Right lobe of liver (tissue), 6 donors: Measurements from ENCODE around the gene PKDREJ. TPM values are rescaled to one million over a fixed set of nuclear protein-coding genes. Genes with fewer than 3 reads are reported as not detected.

Experiments used
- ATAC-seq, 4 donors: fragments of 200-7000 bp; cut with Tn5 transposase; one replicate each; pipeline ENCODE4 v1.9.1; 2020; ENCODE audit warnings: mild to moderate bottlenecking in 4 of 4, moderate library complexity in 4 of 4
- DNase-seq, 3 donors: peaks; one replicate each; pipeline ENCODE4 v3.0.0-alpha.2; 2020
- H3K27ac ChIP-seq, 3 donors: fragments of 200-600 bp; one replicate each; pipeline ENCODE4 v1.8.0; 2022
- H3K27me3 ChIP-seq, 2 donors: fragments of 200-600 bp; one replicate each; pipeline ENCODE4 v1.8.0; 2022
- H3K36me3 ChIP-seq, 4 donors: fragments of 200-600 bp; sonication (generic) in 1 of 4; one replicate each; pipeline versions ENCODE4 v1.5.1 to v1.8.0; 2017 to 2022; ENCODE audit warnings: control low read depth in 1 of 4
- H3K4me1 ChIP-seq, 4 donors: fragments of 200-600 bp; sonication (generic) in 1 of 4; one replicate each; pipeline versions ENCODE4 v1.5.1 to v1.8.0; 2017 to 2022; ENCODE audit warnings: control low read depth in 1 of 4
- H3K4me3 ChIP-seq, 3 donors: fragments of 200-600 bp; one replicate each; pipeline ENCODE4 v1.8.0; 2022
- H3K9me3 ChIP-seq, 4 donors: fragments of 200-600 bp; sonication (generic) in 1 of 4; one replicate each; pipeline versions ENCODE4 v1.5.1 to v1.8.0; 2017 to 2022; ENCODE audit warnings: control low read depth in 1 of 4
- CTCF ChIP-seq, 4 donors: fragments of 200-600 bp in 3 of 4; fragments of 450-650 bp in 1 of 4; IDR thresholded peaks; one replicate each; pipeline versions ENCODE4 v1.5.1 to v1.8.0; 2016 to 2022; ENCODE audit warnings: antibody characterized with exemption in 4 of 4, mild to moderate bottlenecking in 2 of 4
- POLR2A ChIP-seq: fragments of 450-650 bp; IDR thresholded peaks from one replicate; pipeline ENCODE4 v1.6.1; 2017; ENCODE audit warnings: antibody characterized with exemption, mild to moderate bottlenecking
- WGBS: methylation state at CpG from one replicate; pipeline ENCODE4 v1.1.6; 2018; ENCODE audit warnings: low coverage, low lambda C conversion rate; ENCODE audit not compliant: insufficient coverage; ENCODE audit errors: missing lambda C conversion rate; 5-methylcytosine and 5-hydroxymethylcytosine counted together
- intact Hi-C, 2 donors: fragments of 100-400 bp; cut with DNase I; formaldehyde crosslinking; loops; one replicate each; pipeline versions ENCODE4 v1.11.2 to v1.14.1; 2022
- total RNA-seq, 6 experiments: library from RNA; depleted of rRNA in 2 of 6; stranded (reverse); fragments of >200 nt in 2 of 6; fragmentation: NEBNext Ultra II Directional in 3 of 6; extraction: Animal tissue kit (Norgen Biotek cat#: 25700) in 3 of 6; gene quantifications; one replicate each; pipeline versions ENCODE4 v1.1.0 to v1.2.4, GENCODE V29; 2016 to 2023
- donor health status: DM: no; HTN: yes; CAD: no.
- donor health status: DM: no; HTN: no; CAD: no.
- donor health status: DM: no; HTN: no; CAD: no.
- donor health status: DM: no; HTN: yes; CAD: no.
- donor health status: DM: no; HTN: yes; CAD: no.

The PKDREJ gene
- total RNA-seq, 6 experiments from 2014 or later: 0.05 to 0.07 TPM; not detected in 4

DNA sequence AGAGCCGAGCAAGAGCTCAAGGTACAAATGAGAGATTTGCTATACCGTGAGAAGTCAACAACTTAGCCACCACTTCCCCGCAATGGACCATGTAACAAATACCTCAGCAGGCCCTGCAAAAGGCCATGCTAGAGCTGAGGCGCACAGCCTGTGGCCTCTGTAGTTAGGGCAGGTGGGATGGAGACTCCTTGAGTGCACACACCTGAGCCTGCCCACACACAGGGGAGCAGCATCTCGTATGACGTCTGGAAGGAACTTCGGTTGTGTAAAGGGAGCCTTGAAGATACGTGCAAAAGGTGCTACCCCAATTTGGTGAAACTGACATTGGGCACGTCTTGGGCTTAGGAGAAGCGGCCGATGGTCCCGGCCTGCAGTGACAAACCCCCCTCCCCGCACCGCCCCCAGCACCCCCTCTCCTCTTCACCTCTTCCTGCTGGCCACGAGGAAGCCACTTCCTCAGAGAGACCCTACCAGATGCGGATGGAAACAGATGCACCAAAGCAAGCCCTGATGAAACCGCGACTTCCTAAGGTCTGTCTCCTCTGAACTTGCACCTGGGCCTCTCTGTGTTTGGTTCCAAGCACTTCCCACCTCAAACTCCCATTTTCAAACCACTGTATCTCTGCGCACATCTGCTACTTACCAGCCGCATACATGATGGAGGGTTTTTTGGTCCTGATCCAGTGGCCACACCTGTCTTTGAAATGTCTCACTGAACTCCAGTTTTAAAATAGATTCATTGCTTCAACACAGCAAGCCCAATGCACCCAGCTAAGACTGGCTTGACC, 23.7 kb downstream of the PKDREJ start:
- Histone ChIP-seq H3K4me3 (no peak overlapping the region), H3K9me3 (no peaks in the 10 kb centered on the region), H3K27ac (peak overlapping the region in 1 of 3 donors; percentile 70), H3K4me1 (peaks cover 0 to 26% (median 5%) of the 10 kb centered on the region in 4 donors), H3K36me3 (peaks cover 0 to 48% (median 25%) of the 10 kb centered on the region in 4 donors), H3K27me3 (no peaks in the 10 kb centered on the region)
- no peak for TF ChIP-seq POLR2A
- no peak for TF ChIP-seq CTCF (IDR thresholded peaks at IDR 0.05)
- 83% methylated on average over 9 of the region's 20 CpGs for WGBS
- intact Hi-C loops: loop anchor here in 1 of 2 donors (10.0 kb wide), 1 partner anchor 45 kb away; no protein-coding TSS in a partner anchor
- DNase-seq (no peak), ATAC-seq (peak in 1 of 4 donors; percentile 12)

- Histone ChIP-seq H3K4me1 (peaks cover 0 to 26% (median 5%) of the 10 kb centered on the region in 4 donors), H3K9me3 (no peaks in the 10 kb centered on the region), H3K27me3 (no peaks in the 10 kb centered on the region), H3K36me3 (peaks cover 0 to 55% (median 27%) of the 10 kb centered on the region in 4 donors), H3K4me3 (no peak overlapping the region), H3K27ac (no peak overlapping the region)
- WGBS: 88% methylated on average over 7 of the region's 16 CpGs
- TF ChIP-seq POLR2A (no peak), CTCF (IDR thresholded peaks at IDR 0.05) (no peak)
- ATAC-seq (no peak), DNase-seq (no peak)
- intact Hi-C loops: loop anchor here in 1 of 2 donors (10.0 kb wide), 1 partner anchor 46 kb away; no protein-coding TSS in a partner anchor
Observed at GRCh38 chr22:46238541-46238940, 24.6 kb downstream of the PKDREJ start.

- H3K27me3 ChIP-seq: no peaks in the 10 kb centered on the region
- TF ChIP-seq CTCF (IDR thresholded peaks at IDR 0.05): no peak
- TF ChIP-seq POLR2A: no peak
- H3K36me3 ChIP-seq: peaks cover 0 to 63% (median 31%) of the 10 kb centered on the region in 4 donors
- 78% methylated on average over 4 of the region's 12 CpGs for WGBS
- H3K4me1 ChIP-seq: peaks cover 0 to 27% (median 5%) of the 10 kb centered on the region in 4 donors
- no peaks in the 10 kb centered on the region for H3K9me3 ChIP-seq
- no peak overlapping the region for H3K27ac ChIP-seq
- H3K4me3 ChIP-seq: no peak overlapping the region
- intact Hi-C loops: loop anchor here in 1 of 2 donors (10.0 kb wide), 1 partner anchor 47 kb away; no protein-coding TSS in a partner anchor
- DNase-seq (no peak), ATAC-seq (no peak)
Observed at GRCh38 chr22:46237453-46238124, 25.6 kb downstream of the PKDREJ start.

DNA sequence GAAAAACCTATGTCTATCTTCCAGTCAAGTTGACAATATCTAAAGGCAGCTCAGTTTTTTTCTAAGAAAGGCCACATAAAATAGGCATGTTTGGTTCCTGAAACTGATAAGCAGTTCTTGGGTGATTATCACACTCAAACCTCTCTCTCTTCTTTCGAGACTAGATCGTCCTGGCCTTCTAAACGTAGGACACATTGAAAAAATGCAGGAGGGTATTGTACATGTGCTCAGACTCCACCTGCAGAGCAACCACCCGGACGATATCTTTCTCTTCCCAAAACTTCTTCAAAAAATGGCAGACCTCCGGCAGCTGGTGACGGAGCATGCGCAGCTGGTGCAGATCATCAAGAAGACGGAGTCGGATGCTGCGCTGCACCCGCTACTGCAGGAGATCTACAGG, 28.2 kb downstream of the PKDREJ start:
- no peak overlapping the region for H3K27ac ChIP-seq
- H3K4me3 ChIP-seq: no peak overlapping the region
- TF ChIP-seq POLR2A (no peak), CTCF (IDR thresholded peaks at IDR 0.05) (no peak)
- H3K9me3 ChIP-seq: no peaks in the 10 kb centered on the region
- 93% methylated on average over 12 of the region's 12 CpGs for WGBS
- H3K4me1 ChIP-seq: peaks cover 0 to 18% (median under 1%) of the 10 kb centered on the region in 4 donors
- ATAC-seq (no peak), DNase-seq (no peak)
- no peaks in the 10 kb centered on the region for H3K27me3 ChIP-seq
- H3K36me3 ChIP-seq: peaks cover 0 to 76% (median 36%) of the 10 kb centered on the region in 4 donors
- intact Hi-C loops: loop anchor here in 1 of 2 donors (10.0 kb wide), 1 partner anchor 50 kb away; no protein-coding TSS in a partner anchor
